Liver (tissue), 3 donors: ENCODE results near the gene TMEM221.

Source experiments
- FOXA1 ChIP-seq: IDR thresholded peaks from 2 replicates; pipeline ENCODE4 v1.6.1; 2016; ENCODE audit warnings: antibody characterized with exemption
- GABPA ChIP-seq, 2 donors: IDR thresholded peaks in 1 of 2; conservative IDR thresholded peaks in 1 of 2; 2 replicates each; pipeline ENCODE4 v1.6.1; 2016; ENCODE audit warnings: antibody characterized with exemption in 2 of 2, mild to moderate bottlenecking in 1 of 2, moderate library complexity in 1 of 2
- JUND ChIP-seq, 2 donors: IDR thresholded peaks; 2 replicates each; pipeline ENCODE4 v1.6.1; 2016; ENCODE audit warnings: antibody characterized with exemption in 2 of 2
- NR2F2 ChIP-seq: IDR thresholded peaks from 2 replicates; pipeline ENCODE4 v1.6.1; 2016; ENCODE audit warnings: antibody characterized with exemption
- RAD21 ChIP-seq, 2 donors: IDR thresholded peaks; 2 replicates each; pipeline ENCODE4 v1.6.1; 2016; ENCODE audit warnings: antibody characterized with exemption in 2 of 2, mild to moderate bottlenecking in 2 of 2
- REST ChIP-seq: IDR thresholded peaks from 2 replicates; pipeline ENCODE4 v1.6.1; 2016; ENCODE audit warnings: antibody characterized with exemption, mild to moderate bottlenecking
- RXRA ChIP-seq, 2 donors: IDR thresholded peaks; 2 replicates each; pipeline ENCODE4 v1.6.1; 2017 to 2018; ENCODE audit warnings: antibody characterized with exemption in 2 of 2, mild to moderate bottlenecking in 1 of 2
- SP1 ChIP-seq: IDR thresholded peaks from 2 replicates; pipeline ENCODE4 v1.6.1; 2018; ENCODE audit warnings: antibody characterized with exemption, mild to moderate bottlenecking
- TAF1 ChIP-seq: conservative IDR thresholded peaks from 2 replicates; pipeline ENCODE4 v1.6.1; 2016; ENCODE audit warnings: antibody characterized with exemption, mild to moderate bottlenecking
- YY1 ChIP-seq: IDR thresholded peaks from 2 replicates; pipeline ENCODE4 v1.6.1; 2016; ENCODE audit warnings: antibody characterized with exemption, mild to moderate bottlenecking
- ZBTB33 ChIP-seq: IDR thresholded peaks from 2 replicates; pipeline ENCODE4 v1.6.1; 2016; ENCODE audit warnings: antibody characterized with exemption
- TF ChIP-seq, protein P1 (sequence below): fragments of 150-350 bp; IDR thresholded peaks from 2 replicates; pipeline ENCODE4 v1.5.1; 2017; ENCODE audit warnings: improper control_type of control experiment, low read depth, low read length; ENCODE audit not compliant: missing input control
- TF ChIP-seq, protein P2 (sequence below): IDR thresholded peaks from 2 replicates; pipeline ENCODE4 v1.6.1; 2016; ENCODE audit warnings: antibody characterized with exemption
- donor health status: healthy.
- donor health status: healthy.

- TF ChIP-seq, protein P1, sequence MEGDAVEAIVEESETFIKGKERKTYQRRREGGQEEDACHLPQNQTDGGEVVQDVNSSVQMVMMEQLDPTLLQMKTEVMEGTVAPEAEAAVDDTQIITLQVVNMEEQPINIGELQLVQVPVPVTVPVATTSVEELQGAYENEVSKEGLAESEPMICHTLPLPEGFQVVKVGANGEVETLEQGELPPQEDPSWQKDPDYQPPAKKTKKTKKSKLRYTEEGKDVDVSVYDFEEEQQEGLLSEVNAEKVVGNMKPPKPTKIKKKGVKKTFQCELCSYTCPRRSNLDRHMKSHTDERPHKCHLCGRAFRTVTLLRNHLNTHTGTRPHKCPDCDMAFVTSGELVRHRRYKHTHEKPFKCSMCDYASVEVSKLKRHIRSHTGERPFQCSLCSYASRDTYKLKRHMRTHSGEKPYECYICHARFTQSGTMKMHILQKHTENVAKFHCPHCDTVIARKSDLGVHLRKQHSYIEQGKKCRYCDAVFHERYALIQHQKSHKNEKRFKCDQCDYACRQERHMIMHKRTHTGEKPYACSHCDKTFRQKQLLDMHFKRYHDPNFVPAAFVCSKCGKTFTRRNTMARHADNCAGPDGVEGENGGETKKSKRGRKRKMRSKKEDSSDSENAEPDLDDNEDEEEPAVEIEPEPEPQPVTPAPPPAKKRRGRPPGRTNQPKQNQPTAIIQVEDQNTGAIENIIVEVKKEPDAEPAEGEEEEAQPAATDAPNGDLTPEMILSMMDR = no peak
- TF ChIP-seq REST (no peak), RAD21 (IDR thresholded peaks at IDR 0.05) (no peak), ZBTB33 (no peak), YY1 (no peak), NR2F2 (no peak), SP1 (no peak), JUND (IDR thresholded peaks at IDR 0.05) (no peak), TAF1 (no peak), FOXA1 (no peak), GABPA (IDR thresholded peaks at IDR 0.05 in 1 of 2, conservative IDR thresholded peaks at IDR 0.05 in 1 of 2) (no peak), RXRA (IDR thresholded peaks at IDR 0.05) (no peak)
- TF ChIP-seq, protein P2, sequence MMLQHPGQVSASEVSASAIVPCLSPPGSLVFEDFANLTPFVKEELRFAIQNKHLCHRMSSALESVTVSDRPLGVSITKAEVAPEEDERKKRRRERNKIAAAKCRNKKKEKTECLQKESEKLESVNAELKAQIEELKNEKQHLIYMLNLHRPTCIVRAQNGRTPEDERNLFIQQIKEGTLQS = no peak
These were observed 26.5 kb downstream of the TMEM221 start for GRCh38 chr19:17421942-17422341.
